A673 (cell line): ENCODE measurements around the gene IL12RB2. TPM values are rescaled to one million over a fixed set of nuclear protein-coding genes. Genes with fewer than 3 reads are reported as not detected.

Experiments
- Bru-seq: library from RNA; stranded (reverse); fragments of 400-500 nt; gene quantifications from one replicate; lab custom pipeline; 2021; lab: Mats Ljungman, UMichigan
- BruChase-seq, 2 experiments: library from RNA; stranded (reverse); fragments of 400-500 nt; gene quantifications; one replicate each; lab custom pipeline; 2021; lab: Mats Ljungman, UMichigan
- BruUV-seq: library from RNA; stranded (reverse); fragments of 400-500 nt; replicated peaks from 2 replicates; lab custom pipeline; 2021; lab: Mats Ljungman, UMichigan
- CTCF ChIA-PET: fragments of 300-600 bp; sonication (Branson Sonifier 250); formaldehyde crosslinking; loops from one replicate; lab custom pipeline; 2022; ENCODE audit warnings: antibody characterized with exemption; lab: Charles Lee
- POLR2A ChIA-PET: fragments of 300-600 bp; sonication (Branson Sonifier 250); formaldehyde crosslinking; loops from one replicate; lab custom pipeline; 2022; ENCODE audit warnings: antibody characterized with exemption; ENCODE audit not compliant: low non-redundant PET; lab: Charles Lee
- DNase-seq: peaks from one replicate; pipeline ENCODE4 v3.0.0-alpha.2; 2015; ENCODE audit warnings: low spot score
- H3K27ac ChIP-seq: fragments of 200-600 bp; sonication (generic); 2 replicates; pipeline ENCODE4 v1.5.1; 2016; ENCODE audit warnings: mixed run types, low read depth, mild to moderate bottlenecking, mixed read lengths, antibody characterized with exemption, low read length; ENCODE audit not compliant: poor library complexity, severe bottlenecking
- H3K27me3 ChIP-seq: fragments of 200-600 bp; sonication (generic); replicated peaks from 2 replicates; pipeline ENCODE4 v1.6.1; 2017; ENCODE audit warnings: mixed run types, low read depth, mild to moderate bottlenecking, mixed read lengths, antibody characterized with exemption, low read length; ENCODE audit not compliant: insufficient read depth, poor library complexity
- H3K36me3 ChIP-seq: fragments of 200-600 bp; sonication (generic); 2 replicates; pipeline ENCODE4 v1.6.1; 2016; ENCODE audit warnings: mixed run types, mild to moderate bottlenecking, mixed read lengths, antibody characterized with exemption, low read length; ENCODE audit not compliant: insufficient read depth, poor library complexity, severe bottlenecking
- H3K4me1 ChIP-seq: fragments of 200-600 bp; sonication (generic); 2 replicates; pipeline ENCODE4 v1.6.1; 2017; ENCODE audit warnings: mixed run types, mild to moderate bottlenecking, mixed read lengths, antibody characterized with exemption, low read length; ENCODE audit not compliant: insufficient read depth, poor library complexity, severe bottlenecking
- H3K4me3 ChIP-seq: fragments of 200-600 bp; sonication (generic); 2 replicates; pipeline ENCODE4 v1.5.1; 2016; ENCODE audit warnings: low read depth, mixed run types, mild to moderate bottlenecking, mixed read lengths, low read length; ENCODE audit not compliant: poor library complexity, severe bottlenecking
- H3K9me3 ChIP-seq: fragments of 200-600 bp; sonication (generic); 2 replicates; pipeline ENCODE4 v1.6.1; 2016; ENCODE audit warnings: mixed run types, low read depth, mild to moderate bottlenecking, mixed read lengths, antibody characterized with exemption, low read length; ENCODE audit not compliant: poor library complexity, severe bottlenecking
- EZH2 ChIP-seq: fragments of 200-600 bp; sonication (generic); IDR thresholded peaks from 2 replicates; pipeline ENCODE4 v1.6.1; 2017; ENCODE audit warnings: borderline replicate concordance, low read depth, mild to moderate bottlenecking, mixed read lengths, antibody characterized with exemption, low read length; ENCODE audit not compliant: poor library complexity, severe bottlenecking
- intact Hi-C: fragments of 100-400 bp; cut with micrococcal nuclease; formaldehyde crosslinking; loops from one replicate; pipeline ENCODE4 v1.10.0; 2022; ENCODE audit not compliant: unreplicated experiment
- long read RNA-seq: library from polyadenylated mRNA; stranded (forward); transcript quantifications from one replicate; pipeline ENCODE4 v2.0.0, GENCODE V29; 2022
- total RNA-seq: library from RNA; stranded (reverse); gene quantifications from 2 replicates; pipeline ENCODE4 v1.2.3, GENCODE V29; 2021
- TF ChIP-seq, protein P1 (sequence below): fragments of 300-800, 200-600 bp; sonication (generic); conservative IDR thresholded peaks from 2 replicates; pipeline ENCODE4 v1.5.1; 2017; ENCODE audit warnings: low read depth, mild to moderate bottlenecking, antibody characterized with exemption, low read length, moderate library complexity, mixed read lengths

Gene IL12RB2, protein sequence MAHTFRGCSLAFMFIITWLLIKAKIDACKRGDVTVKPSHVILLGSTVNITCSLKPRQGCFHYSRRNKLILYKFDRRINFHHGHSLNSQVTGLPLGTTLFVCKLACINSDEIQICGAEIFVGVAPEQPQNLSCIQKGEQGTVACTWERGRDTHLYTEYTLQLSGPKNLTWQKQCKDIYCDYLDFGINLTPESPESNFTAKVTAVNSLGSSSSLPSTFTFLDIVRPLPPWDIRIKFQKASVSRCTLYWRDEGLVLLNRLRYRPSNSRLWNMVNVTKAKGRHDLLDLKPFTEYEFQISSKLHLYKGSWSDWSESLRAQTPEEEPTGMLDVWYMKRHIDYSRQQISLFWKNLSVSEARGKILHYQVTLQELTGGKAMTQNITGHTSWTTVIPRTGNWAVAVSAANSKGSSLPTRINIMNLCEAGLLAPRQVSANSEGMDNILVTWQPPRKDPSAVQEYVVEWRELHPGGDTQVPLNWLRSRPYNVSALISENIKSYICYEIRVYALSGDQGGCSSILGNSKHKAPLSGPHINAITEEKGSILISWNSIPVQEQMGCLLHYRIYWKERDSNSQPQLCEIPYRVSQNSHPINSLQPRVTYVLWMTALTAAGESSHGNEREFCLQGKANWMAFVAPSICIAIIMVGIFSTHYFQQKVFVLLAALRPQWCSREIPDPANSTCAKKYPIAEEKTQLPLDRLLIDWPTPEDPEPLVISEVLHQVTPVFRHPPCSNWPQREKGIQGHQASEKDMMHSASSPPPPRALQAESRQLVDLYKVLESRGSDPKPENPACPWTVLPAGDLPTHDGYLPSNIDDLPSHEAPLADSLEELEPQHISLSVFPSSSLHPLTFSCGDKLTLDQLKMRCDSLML
- 0.39 and 0.70 TPM in 2 replicates for total RNA-seq
- Bru-seq, nascent RNA: percentile 19 among the genes with signal in this experiment
- percentile 10 among the genes with signal in this experiment for BruChase-seq, experiment 1, labeled RNA remaining after a 2-hour chase
- percentile 15 among the genes with signal in this experiment for BruChase-seq, experiment 2, labeled RNA remaining after a 6-hour chase
- long read RNA-seq, partial matches to known transcripts: 0 of 8 reads
- long read RNA-seq, other reads (novel, unspliced or antisense): 8 of 8 reads

DNA sequence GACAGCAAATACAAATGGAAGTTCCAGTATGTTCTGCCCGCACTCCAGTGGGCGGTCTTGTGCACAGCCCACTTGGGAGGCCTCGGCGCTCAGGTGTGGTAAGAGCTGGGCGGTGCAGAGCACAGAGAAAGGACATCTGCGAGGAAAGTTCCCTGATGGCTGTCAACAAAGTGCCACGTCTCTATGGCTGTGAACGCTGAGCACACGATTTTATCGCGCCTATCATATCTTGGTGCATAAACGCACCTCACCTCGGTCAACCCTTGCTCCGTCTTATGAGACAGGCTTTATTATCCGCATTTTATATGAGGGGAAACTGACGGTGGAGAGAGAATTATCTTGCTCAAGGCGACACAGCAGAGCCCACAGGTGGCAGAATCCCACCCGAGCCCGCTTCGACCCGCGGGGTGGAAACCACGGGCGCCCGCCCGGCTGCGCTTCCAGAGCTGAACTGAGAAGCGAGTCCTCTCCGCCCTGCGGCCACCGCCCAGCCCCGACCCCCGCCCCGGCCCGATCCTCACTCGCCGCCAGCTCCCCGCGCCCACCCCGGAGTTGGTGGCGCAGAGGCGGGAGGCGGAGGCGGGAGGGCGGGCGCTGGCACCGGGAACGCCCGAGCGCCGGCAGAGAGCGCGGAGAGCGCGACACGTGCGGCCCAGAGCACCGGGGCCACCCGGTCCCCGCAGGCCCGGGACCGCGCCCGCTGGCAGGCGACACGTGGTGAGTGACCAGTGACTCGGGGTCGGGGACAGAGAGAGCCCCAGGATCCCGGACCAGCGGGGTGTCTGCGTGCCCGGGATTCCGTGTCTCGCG is at the start of gene IL12RB2:
TSS of gene IL12RB2 (plus strand) at position 623 of the 810 bp plus-strand sequence. CDS start 12,496 bp downstream, outside the sequence.
- Histone ChIP-seq H3K27ac (no peak within 1 kb of the TSS), H3K27me3 (peaks cover 3% of the 10 kb centered on the region), H3K4me1 (peaks cover 4% of the 10 kb centered on the region), H3K36me3 (no peaks in the 10 kb centered on the region), H3K9me3 (no peaks in the 10 kb centered on the region), H3K4me3 (peak within 1 kb of the TSS; percentile 33)
- POLR2A ChIA-PET: no interaction called here
- BruUV-seq: no TSS peak
- CTCF ChIA-PET: interaction anchor here (0.6 kb wide), 1 partner anchor 504 kb away, joined by 3 read pairs; no protein-coding TSS in a partner anchor
- intact Hi-C loops: no loop called here
- TF ChIP-seq, protein P1, sequence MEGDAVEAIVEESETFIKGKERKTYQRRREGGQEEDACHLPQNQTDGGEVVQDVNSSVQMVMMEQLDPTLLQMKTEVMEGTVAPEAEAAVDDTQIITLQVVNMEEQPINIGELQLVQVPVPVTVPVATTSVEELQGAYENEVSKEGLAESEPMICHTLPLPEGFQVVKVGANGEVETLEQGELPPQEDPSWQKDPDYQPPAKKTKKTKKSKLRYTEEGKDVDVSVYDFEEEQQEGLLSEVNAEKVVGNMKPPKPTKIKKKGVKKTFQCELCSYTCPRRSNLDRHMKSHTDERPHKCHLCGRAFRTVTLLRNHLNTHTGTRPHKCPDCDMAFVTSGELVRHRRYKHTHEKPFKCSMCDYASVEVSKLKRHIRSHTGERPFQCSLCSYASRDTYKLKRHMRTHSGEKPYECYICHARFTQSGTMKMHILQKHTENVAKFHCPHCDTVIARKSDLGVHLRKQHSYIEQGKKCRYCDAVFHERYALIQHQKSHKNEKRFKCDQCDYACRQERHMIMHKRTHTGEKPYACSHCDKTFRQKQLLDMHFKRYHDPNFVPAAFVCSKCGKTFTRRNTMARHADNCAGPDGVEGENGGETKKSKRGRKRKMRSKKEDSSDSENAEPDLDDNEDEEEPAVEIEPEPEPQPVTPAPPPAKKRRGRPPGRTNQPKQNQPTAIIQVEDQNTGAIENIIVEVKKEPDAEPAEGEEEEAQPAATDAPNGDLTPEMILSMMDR: no peak
- TF ChIP-seq EZH2: no peak
- DNase-seq: peak; percentile 7

DNA sequence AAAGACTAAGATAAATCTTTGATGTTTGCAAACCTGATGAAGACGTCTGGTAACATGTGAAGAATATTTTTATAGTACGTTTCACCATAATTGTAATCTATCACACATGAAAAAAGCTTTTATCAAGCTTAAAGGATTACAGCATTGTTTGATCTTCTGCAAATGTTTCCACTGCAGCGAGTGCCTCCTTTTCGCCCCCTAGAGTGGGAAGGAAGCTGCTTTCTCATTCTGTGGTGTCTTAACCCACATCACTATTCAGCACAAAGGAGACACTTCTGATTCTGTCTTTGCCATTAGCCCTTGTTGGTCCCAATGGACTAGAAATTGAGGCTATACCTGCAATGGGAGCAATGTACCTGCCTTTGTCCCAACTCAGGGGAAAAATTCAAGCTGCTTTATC is 46.0 kb upstream of the IL12RB2 start:
- BruUV-seq: no TSS peak
- Histone ChIP-seq H3K4me1 (peaks cover 15% of the 10 kb centered on the region), H3K9me3 (no peaks in the 10 kb centered on the region), H3K36me3 (no peaks in the 10 kb centered on the region), H3K4me3 (no peak overlapping the region), H3K27ac (no peak overlapping the region), H3K27me3 (no peaks in the 10 kb centered on the region)
- intact Hi-C loops: no loop called here
- ChIA-PET CTCF (interaction anchor here (0.9 to 1.2 kb wide), 2 partner anchors 10 to 48 kb away, joined by 3 to 4 read pairs; no protein-coding TSS in a partner anchor), POLR2A (interaction anchor here (0.6 kb wide), 1 partner anchor 53 kb away, joined by 3 read pairs; no protein-coding TSS in a partner anchor)
- no peak for TF ChIP-seq EZH2
- TF ChIP-seq, protein P1: peak; percentile 54
- peak; percentile 36 for DNase-seq
